ENCODE measurements around the gene AOC3.
A peak's percentile ranks its signal among the peaks of the same experiment; 100 is the strongest.

AOC3 gene

GRCh38 chr17:42817866-42818265, 33.1 kb upstream of the AOC3 start:
- no peak for DNase-seq (ENCODE audit: extremely low read depth, low read depth)
- no peak overlapping the region for H3K4me3 ChIP-seq (replicated peaks; ENCODE audit: low read depth, low read length)
- TF ChIP-seq, protein P1, sequence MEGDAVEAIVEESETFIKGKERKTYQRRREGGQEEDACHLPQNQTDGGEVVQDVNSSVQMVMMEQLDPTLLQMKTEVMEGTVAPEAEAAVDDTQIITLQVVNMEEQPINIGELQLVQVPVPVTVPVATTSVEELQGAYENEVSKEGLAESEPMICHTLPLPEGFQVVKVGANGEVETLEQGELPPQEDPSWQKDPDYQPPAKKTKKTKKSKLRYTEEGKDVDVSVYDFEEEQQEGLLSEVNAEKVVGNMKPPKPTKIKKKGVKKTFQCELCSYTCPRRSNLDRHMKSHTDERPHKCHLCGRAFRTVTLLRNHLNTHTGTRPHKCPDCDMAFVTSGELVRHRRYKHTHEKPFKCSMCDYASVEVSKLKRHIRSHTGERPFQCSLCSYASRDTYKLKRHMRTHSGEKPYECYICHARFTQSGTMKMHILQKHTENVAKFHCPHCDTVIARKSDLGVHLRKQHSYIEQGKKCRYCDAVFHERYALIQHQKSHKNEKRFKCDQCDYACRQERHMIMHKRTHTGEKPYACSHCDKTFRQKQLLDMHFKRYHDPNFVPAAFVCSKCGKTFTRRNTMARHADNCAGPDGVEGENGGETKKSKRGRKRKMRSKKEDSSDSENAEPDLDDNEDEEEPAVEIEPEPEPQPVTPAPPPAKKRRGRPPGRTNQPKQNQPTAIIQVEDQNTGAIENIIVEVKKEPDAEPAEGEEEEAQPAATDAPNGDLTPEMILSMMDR (IDR thresholded peaks at IDR 0.05; ENCODE audit: low read depth, low read length, missing control alignments): no peak

DNA sequence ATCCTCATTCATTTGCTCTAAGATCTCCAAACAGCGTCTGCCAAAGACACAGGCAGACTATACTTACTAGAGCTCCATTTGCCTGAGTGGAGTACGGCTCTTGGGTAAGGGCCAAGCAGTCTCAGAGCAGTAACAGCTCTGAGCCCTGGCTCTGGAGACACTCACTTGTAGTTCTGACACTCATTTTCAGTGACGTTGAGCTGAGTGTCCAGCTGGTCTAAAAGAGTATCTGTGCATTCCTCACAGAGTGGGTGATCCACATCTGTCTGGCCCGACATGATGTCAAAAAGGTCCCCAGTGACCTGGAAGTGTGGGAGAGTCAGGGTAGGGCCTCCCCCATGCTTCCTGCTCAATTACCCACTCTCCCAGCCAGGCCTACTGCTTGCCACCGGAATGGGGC, 32.6 kb upstream of the AOC3 start:
- DNase-seq (ENCODE audit: extremely low read depth, low read depth): no peak
- TF ChIP-seq, protein P1 (IDR thresholded peaks at IDR 0.05; ENCODE audit: low read depth, low read length, missing control alignments): no peak
- H3K4me3 ChIP-seq (replicated peaks; ENCODE audit: low read depth, low read length): no peak overlapping the region

DNA sequence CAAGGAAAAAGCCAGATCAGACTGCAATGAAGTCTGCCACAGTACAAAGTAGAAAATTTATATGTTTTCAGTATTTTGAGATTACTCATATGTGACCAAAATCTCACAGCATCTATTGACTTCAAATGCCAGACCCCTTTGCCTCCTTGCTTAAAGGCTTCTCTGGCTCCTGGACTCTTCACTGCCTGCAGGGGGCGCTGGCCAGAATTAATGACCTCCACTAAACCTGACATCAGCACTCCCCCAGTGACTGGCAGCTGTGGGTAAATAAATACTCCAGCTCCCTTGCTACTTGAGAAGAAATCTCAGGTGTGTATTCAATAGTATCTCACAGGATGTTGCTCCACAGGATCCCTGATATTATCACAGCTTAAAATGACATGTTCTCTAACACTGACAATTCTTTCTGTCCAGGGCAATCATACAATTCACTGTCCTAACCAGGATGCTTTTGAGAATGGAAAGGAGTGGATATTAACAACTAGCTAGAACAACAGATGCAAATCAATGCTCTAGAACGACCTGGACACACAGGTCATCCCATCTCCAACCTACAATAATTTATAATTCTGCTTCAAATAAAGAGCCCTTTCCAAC, 31.0 kb upstream of the AOC3 start:
- H3K4me3 ChIP-seq (replicated peaks; ENCODE audit: low read depth, low read length): no peak overlapping the region
- TF ChIP-seq, protein P1 (IDR thresholded peaks at IDR 0.05; ENCODE audit: low read depth, low read length, missing control alignments): peak; percentile 90
- DNase-seq (ENCODE audit: extremely low read depth, low read depth): no peak

- H3K4me3 ChIP-seq (replicated peaks; ENCODE audit: low read depth, low read length): no peak overlapping the region
- DNase-seq (ENCODE audit: extremely low read depth, low read depth): no peak
- TF ChIP-seq, protein P1 (IDR thresholded peaks at IDR 0.05; ENCODE audit: low read depth, low read length, missing control alignments): no peak
Observed at GRCh38 chr17:42821176-42821575, 29.8 kb upstream of the AOC3 start.

- DNase-seq (ENCODE audit: extremely low read depth, low read depth): no peak
- no peak overlapping the region for H3K4me3 ChIP-seq (replicated peaks; ENCODE audit: low read depth, low read length)
- TF ChIP-seq, protein P1 (IDR thresholded peaks at IDR 0.05; ENCODE audit: low read depth, low read length, missing control alignments): no peak
Observed at GRCh38 chr17:42827472-42827871, 23.5 kb upstream of the AOC3 start.

GRCh38 chr17:42830971-42831370, 20.0 kb upstream of the AOC3 start:
- no peak overlapping the region for H3K4me3 ChIP-seq (replicated peaks; ENCODE audit: low read depth, low read length)
- TF ChIP-seq, protein P1 (IDR thresholded peaks at IDR 0.05; ENCODE audit: low read depth, low read length, missing control alignments): no peak
- no peak for DNase-seq (ENCODE audit: extremely low read depth, low read depth)

Data from HFF-Myc (cell line).